Left renal cortex interstitium (tissue), 4 donors: Measurements from ENCODE around the gene ZCCHC17. TPM values are rescaled to one million over a fixed set of nuclear protein-coding genes. Genes with fewer than 3 reads are reported as not detected.
"Not testable (repeated sequence)": the region's sequence is repeated elsewhere in the genome, so short reads cannot be mapped to it uniquely, and the experiment has no call there.

Source experiments
- DNase-seq, 4 donors: peaks; one replicate each; pipeline ENCODE4 v3.0.0-alpha.2; 2013; ENCODE audit warnings: low read depth in 4 of 4, low spot score in 2 of 4, missing footprints in 1 of 4
- polyA plus RNA-seq, 4 donors: library from polyadenylated mRNA; unstranded; fragments of 120-200 nt; gene quantifications; one replicate each; pipeline ENCODE4 v1.2.1, GENCODE V29; 2013; ENCODE audit not compliant: insufficient read length in 4 of 4

ZCCHC17 gene, protein sequence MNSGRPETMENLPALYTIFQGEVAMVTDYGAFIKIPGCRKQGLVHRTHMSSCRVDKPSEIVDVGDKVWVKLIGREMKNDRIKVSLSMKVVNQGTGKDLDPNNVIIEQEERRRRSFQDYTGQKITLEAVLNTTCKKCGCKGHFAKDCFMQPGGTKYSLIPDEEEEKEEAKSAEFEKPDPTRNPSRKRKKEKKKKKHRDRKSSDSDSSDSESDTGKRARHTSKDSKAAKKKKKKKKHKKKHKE
- 10 to 100 TPM; 45.7 to 55.7 (median 48.6) TPM for polyA plus RNA-seq

DNA sequence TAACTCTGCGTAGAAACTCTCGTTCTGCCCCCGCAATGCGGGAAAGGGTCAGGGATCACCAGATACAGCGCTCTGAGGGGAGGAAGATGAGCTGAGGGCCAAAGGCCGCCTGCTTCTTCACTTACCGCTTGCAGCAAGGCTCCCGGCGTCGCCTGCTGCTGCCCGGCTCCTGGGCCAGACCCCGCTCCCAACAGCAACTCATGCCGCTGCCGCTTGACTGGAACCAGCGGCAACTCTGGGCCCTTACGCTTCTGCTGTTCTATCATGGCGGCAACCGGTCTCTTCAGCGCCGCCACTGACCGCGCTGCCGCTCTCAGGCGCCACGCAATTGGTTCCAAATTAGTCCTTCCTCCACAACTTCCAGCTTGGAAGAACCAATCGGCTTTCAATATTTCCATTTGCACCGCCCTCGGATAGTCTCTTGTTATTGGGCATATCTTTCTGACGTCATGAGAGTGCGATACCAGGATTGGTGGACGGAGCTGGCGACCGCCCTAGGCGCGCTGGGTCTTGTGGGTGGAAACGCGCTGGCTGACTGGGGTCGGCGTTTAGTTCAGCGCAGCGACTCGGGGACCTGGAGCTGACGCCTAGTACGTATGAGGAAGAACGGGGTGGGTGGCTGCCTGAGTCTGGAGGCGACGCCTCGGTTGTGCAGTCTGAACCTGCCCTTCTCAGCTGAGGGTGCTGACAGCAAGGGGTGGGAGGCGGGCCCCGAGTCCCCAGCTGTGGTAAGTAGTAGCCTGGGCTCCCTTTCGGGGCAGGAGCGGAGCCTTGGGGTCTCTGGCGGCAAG lies at the start of gene ZCCHC17, which contains the start of gene SNRNP40:
Gene ZCCHC17 (plus strand): TSS at position 547 of the 791 bp plus-strand sequence. CDS start 13,067 bp downstream, outside the sequence.
Gene SNRNP40 (minus strand): TSS at position 303 of the 791 bp plus-strand sequence. CDS start 37 bp downstream, at position 266.
- DNase-seq, result peak; percentile 92 to 100 (median 97)

DNA sequence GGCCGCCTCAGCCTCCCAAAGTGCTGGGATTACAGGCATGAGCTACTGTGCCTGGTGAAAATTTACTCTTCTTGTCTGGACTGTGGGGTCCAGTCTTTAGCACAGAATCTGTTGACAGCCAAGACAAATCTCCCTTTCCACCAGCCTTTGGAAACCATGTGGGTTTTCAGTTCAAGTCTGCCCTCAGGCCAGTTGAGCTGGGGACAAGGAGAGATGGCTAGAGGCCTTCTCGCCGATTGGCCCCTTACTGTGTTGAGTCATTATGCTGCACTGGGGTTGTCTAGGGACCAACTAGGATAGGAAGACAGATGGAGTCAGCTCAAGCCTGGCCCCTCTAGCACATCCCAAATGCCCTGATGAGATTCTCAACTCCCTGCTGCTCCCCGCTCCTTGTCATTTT lies 48.6 kb upstream of the ZCCHC17 start:
- no peak for DNase-seq

DNA sequence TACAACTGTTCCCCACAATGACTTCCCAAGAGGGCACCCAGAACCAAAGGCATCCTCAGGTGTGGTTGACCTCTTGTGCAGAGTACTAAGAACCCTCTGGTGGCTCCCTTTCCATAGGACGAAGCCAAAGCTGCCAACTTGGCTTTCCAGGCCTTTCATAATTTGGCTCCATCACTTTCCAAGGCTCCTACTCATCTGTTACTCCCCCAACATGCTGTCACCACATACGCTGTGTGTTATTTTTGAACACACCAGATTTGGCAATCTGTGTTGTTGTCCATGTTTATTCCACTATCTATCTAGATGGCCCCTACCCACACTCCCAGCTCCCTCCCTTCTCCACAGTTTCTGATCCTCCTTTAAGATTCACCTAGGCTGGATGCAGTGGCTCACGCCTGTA lies 47.0 kb upstream of the ZCCHC17 start:
- DNase-seq, result no peak

DNA sequence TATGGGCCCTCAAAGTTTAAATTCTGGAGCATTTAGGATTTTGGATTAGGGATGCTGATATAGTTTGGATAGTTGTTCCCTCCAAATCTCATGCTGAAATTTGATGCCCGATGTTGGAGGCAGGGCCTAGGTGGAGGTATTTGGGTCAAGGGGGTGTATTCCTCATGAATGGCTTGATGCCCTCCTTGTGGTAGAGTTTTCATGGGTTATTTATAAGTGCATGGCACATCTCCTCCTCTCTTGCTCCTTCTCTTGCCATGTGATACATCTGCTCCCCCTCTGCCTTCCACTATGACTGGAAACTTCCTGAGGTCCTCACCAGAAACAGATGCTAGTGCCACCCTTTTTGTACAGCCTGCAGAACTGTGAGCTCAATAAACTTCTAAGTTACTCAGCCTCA lies 39.6 kb upstream of the ZCCHC17 start:
- no peak for DNase-seq

DNA sequence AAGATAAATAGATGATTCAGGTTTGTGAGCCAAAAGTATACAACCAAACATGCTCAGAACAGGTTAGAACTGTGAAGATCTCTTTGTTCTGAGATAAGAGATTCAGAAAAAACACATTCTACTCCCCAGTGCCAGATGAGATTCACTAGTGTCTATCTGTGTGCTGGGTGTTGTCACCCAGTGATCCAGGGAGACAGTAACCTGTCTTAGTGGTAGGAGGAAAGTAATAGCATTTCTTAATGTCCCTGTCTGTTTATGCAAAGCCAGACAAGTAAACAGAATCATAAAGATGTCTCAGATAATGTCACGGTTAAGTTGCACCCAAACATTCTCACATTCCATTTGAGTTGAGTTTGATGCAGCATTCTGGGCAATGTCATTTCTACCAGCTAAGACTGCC lies 38.3 kb upstream of the ZCCHC17 start:
- DNase-seq, result no peak

DNA sequence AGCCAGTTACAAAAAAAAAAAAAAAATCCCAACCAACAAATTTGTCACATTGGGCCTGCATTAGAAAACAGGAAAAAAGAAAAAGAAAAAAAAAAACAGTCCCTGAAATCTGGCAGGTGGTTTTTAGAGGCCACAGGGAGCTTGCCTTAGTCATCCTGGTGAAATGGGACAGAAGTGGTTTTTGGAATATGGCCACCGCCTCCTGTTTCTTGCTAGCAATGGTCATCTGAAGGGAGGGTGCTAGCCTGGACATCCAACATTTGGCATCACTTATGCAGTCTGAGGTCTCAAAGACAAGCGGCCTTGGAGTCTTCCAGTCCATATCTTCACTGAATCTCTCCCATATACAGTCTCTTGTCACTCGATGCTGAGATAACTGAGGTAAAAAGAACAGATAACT lies 37.1 kb upstream of the ZCCHC17 start:
- DNase-seq, result no peak

DNA sequence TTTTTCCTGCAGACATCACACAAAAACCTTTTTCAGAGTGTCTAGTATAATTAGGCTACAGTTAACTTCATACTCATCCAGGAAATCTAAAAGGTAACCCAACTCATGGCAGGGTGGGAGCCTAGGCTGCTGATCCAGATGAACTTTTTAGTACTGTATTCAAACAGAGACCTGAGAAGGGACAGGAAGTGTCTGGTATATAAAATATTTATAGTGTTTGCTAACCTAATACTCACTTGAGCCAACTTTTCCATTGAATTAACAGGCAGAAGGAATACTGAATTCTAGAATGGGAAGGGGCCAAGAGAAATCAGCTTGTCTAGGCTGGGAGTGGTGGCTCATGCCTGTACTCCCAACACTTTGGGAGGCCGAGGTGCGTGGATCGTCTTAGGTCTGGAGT lies 34.9 kb upstream of the ZCCHC17 start:
- no peak for DNase-seq

DNA sequence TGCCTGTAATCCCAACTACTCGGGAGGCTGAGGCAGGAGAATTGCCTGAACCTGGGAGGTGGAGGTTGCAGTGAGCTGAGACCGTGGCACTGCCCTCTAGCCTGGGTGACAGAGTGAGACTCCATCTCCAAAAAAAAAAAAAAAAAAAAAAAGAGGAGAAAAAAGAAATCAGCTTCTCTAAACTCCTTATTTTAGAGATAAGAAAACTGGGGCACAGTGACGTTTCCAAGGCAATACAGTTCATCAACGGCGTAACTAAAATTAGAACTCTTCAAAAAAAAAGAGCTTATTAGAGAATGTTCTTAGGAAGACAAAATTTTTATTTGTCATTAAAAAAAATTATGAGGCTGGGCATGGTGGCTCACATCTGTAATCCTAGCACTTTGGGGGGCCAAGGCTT lies 34.4 kb upstream of the ZCCHC17 start:
- not testable (repeated sequence) for DNase-seq

DNA sequence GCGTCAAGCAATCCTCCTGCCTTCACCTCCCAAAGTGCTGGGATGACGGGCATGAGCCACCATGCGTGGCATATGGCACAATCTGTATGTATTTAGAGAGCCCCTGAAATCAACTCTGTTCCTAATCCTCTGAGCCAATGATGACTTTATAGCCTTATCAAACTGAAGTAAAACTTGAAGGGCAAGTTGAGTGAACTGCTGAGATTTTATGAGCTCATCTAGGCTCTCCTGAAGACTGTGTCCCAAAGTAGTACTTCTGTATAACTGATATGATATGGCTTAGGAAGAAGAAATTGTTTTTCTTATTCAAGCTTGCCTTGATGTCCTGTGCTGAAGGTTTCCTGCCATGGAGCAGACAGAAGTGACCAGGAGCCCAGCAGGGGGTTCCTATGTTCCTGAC lies 33.4 kb upstream of the ZCCHC17 start:
- no peak for DNase-seq

DNA sequence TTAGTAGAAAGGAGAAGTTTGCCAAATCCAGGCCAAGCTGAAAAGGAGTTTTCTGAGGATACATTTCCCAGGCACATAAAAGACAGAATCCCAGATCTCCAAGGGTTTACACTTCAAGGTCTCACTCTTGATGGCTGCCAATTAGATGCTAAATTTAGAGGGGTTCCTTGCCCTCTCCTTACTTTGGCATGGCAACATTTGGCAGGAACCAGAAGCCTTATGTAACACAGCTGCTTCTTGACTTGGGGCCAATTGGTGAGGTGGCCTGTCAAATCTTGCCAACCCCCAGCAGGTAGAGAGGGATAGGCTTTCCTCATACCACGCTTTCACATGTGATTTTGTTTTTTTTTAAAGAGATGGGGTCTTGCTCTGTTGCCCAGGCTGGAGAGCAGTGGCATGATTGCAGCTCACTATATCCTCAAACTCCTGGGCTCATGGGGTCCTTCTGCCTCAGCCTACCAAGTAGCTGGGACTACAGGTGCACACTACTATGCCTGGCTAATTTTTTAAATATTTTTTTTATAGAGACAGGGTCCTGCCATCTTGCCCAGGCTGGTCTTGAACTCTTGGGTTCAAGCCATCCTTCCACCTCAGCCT lies 31.9 kb upstream of the ZCCHC17 start:
- no peak for DNase-seq

DNA sequence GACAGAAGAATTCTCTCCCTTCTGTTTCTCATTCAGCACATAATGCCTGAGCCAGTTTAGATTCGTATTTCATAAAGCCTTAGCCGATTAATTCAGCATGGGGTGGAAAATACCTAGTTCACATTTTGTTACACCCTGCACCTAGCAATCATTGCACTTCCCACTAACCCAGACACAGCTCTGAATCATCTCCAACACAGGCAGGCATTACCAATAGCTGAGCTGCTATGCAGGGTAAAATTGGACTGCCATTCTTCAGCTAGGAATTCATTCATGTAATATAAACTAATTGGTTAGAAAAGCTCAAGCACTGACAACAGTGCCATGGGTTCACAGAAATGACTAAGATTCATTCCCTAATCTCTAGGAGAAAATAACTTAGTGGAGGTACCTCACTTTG lies 30.3 kb upstream of the ZCCHC17 start:
- DNase-seq, result no peak

DNA sequence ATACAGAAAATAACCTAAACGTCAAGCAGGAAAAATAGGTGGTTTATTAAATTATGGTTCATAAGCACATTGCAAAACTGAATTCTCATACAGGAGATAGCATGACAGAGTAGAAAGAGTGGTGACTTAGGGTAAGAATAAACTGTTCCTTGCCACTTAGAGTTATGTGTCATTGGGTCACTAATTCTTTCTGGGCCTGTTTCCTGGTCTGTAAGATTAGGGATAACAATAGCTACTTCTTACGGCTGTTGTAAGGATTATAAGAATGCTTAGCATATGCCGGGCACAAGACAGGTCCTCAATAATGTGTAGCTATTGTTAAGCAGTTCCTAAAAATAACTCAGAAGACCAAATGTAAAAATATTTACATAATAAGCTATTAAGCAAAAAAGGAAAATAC lies 24.5 kb upstream of the ZCCHC17 start:
- no peak for DNase-seq

DNA sequence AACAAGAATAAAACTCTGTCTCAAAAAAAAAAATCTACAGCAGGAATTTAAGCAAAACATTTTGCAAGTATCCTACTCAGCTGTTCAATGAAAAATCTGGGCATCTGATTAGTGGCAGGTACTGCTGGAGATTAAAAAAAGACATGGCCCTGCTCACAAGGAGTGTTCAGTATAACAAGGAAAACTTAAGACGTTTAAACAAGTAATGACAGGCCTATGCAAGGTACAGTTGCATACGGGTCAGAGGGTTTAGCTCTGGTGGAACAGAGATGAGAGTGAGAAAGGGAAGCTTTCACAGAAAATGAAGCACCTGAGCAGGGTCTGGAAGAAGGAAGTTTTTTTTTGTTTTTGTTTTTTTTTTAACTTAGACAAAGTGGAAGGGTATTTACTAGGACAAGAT lies 23.2 kb upstream of the ZCCHC17 start:
- no peak for DNase-seq

DNA sequence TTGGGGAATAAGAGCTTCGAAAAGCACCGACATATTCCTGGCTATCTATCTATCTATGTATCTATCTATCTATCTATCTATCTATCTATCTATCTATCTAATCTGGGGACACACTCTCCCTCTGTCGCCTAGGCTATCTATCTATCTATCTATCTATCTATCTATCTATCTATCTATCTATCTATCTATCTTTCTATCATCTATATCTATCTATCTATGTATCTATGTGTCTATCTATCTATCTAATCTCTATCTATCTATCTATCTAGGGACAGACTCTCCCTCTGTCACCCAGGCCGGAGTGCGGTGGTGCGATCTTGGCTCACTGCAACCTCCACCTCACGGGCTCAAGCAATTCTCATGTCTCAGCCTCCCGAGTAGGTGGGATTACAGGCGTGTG lies 14.4 kb upstream of the ZCCHC17 start:
- not testable (repeated sequence) for DNase-seq

DNA sequence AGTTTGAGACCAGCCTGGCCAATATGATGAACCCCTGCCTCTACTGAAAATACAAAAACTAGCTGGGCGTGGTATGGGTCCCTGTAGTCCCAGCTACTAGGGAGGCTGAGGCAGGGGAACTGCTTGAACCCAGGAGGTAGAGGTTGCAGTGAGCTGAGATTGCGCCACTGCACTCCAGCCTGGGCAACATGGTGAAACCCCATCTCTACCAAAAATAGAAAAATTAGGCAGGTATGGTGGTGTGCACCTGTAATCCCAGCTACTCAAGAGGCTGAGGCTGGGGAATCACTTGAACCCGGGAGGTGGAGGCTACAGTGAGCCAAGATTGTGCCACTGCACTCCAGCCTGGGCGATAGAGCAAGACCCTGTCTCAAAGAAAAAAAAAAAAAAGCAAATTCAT lies 9.0 kb upstream of the ZCCHC17 start:
- not testable (repeated sequence) for DNase-seq

DNA sequence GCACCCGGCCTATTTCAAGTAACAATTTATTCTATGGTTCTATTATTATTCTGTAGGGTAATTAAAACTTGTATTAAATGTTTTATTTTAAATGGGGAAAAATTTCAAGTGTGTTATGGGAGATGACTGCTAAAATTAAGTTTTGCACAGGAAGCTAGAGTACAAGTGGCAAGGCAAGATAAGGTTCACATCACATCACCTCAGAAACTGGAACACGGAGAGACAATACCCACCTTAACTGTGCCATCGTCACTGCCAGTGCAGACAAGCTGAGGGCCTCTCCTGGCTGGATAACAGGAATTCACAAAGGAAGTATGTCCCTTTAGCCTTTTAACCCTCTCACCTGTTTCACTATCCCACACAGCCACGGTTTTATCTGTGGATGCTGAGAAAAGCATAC lies 7.8 kb upstream of the ZCCHC17 start:
- DNase-seq, result no peak

DNA sequence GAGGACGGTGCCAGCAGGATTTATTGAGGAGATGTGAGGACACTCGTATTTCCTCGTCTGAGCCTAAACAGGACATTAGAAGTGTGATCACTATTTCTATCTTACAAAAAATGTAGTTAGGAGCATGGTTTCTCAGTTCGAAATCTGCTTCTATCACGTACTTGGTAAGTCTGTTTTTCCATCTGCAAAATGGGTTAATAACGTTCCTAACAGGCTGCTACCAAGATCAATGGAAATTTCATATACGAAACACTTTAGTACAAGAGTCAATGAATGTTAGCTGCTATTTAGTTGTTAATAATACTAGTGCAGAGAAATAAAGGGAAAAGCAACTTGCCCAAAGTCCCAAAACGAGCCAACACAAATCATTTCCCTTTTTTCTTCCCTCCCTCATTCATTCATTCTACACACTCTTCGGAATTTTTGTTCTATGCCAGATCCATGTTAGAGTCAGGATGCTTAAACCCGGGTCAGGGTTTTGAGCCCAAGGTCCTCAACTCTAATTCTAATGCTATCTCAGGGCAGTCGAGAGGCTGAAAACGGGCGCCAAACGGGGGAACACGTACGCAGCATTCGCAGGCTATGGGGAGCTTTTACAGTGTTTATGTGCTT lies 852 bp upstream of the ZCCHC17 start:
- DNase-seq, result no peak

DNA sequence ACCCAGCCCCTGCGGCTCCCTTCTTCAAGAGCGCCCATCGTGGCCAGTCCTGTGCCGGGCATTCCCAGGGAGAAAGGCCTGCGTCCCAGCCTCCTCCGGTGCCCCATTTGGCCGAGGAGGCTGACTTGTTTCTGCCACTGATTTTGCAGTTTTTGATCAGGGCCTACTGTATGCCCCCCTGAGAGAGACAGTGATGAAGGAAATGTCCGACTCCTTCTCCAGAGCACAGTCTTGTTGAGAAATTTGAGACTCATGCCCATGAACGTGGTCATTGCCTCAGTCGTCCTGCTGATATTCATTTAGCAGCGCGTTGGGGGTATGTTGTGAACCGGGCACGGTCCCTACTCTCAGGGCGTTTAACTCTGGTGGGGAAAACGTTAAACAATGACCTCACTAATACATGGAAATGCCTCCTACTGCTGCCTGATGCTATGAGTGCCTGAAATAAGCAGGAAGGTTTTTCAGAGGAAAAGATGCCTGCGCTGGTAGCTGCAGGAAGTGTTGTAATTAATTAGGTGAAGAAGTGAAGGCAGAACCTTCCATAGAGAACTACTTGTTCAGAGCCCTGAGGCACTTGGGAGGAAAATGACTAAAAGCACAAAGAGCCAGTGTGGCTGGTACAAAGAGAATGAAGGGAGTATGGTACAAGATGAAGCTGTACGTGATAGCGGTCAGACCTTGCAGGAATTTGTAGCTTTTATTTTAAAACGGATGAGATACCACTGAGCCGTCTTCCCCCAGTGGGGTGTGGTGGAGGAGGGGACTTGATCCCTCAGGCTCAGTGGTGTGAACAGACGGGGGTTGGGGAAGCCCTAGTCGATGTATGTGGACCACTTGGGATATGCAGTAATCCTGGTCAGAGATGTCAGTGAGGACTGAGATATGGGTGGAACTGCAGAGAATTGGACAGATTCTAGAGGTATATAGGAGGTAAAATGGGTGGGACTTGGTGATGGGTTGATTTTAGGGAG lies 730 bp downstream of the ZCCHC17 start:
- DNase-seq, result peak; percentile 14 to 20 (median 15)

DNA sequence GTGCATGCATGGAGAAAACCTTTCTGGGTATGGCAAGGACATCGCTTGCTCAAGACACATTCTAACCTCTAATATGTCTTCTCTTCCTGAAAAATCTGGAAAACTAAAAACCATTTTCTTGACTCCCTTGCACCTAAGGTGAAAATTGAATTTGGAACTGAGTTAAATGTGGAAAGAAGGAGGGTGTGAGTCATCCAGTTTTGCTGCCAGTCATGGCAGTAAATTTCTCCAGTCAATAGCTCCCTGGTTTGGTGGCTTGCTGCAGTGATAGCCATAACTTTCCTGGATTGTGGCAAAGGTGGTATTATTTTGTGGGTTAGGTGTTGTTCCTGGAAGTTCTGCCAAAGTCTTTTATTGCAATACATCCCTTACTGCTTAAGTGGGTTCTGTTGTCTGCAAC lies 2.5 kb downstream of the ZCCHC17 start:
- DNase-seq, result no peak

DNA sequence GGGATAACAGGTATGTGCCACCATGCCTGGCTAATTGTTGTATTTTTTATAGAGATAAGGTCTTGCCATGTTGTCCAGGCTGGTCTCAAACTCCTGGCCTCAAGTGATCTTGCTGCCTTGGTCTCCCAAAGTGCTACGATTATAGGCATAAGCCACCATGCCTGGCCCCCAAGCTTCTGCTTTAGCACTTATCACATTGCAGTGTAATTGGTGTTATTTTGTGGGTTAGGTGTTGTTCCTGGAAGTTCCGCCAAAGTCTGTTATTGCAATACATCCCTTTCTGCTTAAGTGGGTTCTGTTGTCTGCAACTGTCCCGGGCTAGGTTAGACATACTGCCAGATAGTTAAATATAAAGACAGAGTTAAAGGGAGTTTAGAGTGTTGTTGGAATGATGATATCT lies 3.4 kb downstream of the ZCCHC17 start:
- DNase-seq, result no peak
